22Rv1 (cell line): ENCODE data around the gene QPRT.

Source experiments
- ZFX ChIP-seq: fragments of 450-650 bp; IDR thresholded peaks from 2 replicates; pipeline ENCODE4 v1.6.1; 2017; ENCODE audit warnings: antibody characterized with exemption, borderline replicate concordance
- TF ChIP-seq, protein P1 (sequence below): fragments of 450-650 bp; IDR thresholded peaks from 2 replicates; pipeline ENCODE4 v1.5.1; 2017; ENCODE audit warnings: mild to moderate bottlenecking

DNA sequence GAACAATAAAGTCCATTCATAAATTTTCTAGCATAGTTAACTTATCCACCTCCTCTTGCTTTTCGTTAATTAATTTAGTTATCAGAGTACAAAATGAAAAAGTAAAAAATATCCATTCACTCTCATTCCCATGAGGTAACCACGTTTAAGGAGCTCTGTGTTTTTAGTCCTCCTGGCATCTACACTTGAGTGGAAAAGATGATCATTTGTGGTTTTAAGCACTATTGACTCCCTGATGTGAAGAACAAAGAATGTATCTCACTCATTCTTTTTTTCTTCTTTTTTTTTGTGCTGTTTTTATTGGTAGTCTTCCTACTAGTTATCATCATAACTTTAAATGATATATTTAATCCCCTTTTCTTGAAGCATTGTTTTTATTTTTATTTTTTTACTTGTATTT is 26.1 kb downstream of the QPRT start:
- TF ChIP-seq, protein P1, sequence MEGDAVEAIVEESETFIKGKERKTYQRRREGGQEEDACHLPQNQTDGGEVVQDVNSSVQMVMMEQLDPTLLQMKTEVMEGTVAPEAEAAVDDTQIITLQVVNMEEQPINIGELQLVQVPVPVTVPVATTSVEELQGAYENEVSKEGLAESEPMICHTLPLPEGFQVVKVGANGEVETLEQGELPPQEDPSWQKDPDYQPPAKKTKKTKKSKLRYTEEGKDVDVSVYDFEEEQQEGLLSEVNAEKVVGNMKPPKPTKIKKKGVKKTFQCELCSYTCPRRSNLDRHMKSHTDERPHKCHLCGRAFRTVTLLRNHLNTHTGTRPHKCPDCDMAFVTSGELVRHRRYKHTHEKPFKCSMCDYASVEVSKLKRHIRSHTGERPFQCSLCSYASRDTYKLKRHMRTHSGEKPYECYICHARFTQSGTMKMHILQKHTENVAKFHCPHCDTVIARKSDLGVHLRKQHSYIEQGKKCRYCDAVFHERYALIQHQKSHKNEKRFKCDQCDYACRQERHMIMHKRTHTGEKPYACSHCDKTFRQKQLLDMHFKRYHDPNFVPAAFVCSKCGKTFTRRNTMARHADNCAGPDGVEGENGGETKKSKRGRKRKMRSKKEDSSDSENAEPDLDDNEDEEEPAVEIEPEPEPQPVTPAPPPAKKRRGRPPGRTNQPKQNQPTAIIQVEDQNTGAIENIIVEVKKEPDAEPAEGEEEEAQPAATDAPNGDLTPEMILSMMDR: no peak
- TF ChIP-seq ZFX: no peak
